GM19193 (cell line): ENCODE results near the gene WDR7.

Source experiments
- POLR2A ChIP-seq: IDR thresholded peaks from 4 replicates; pipeline ENCODE4 v1.6.1; 2011; ENCODE audit not compliant: insufficient read depth, insufficient read length; ENCODE audit errors: extremely low read depth

WDR7 gene

GRCh38 chr18:56678836-56679565 is 27.8 kb downstream of the WDR7 start:
- no peak for TF ChIP-seq POLR2A

GRCh38 chr18:56684277-56684676 is 33.1 kb downstream of the WDR7 start:
- TF ChIP-seq POLR2A: no peak

GRCh38 chr18:56691530-56691929 is 40.4 kb downstream of the WDR7 start:
- TF ChIP-seq POLR2A: no peak

GRCh38 chr18:56696966-56697365 is 45.8 kb downstream of the WDR7 start:
- no peak for TF ChIP-seq POLR2A

- TF ChIP-seq POLR2A: no peak
Measured at GRCh38 chr18:56702946-56703345, 51.8 kb downstream of the WDR7 start.

GRCh38 chr18:56709463-56709862 is 58.3 kb downstream of the WDR7 start:
- TF ChIP-seq POLR2A: no peak

- no peak for TF ChIP-seq POLR2A
Measured at GRCh38 chr18:56711708-56712445, 60.7 kb downstream of the WDR7 start.

- TF ChIP-seq POLR2A: no peak
Measured at GRCh38 chr18:56712761-56713160, 61.6 kb downstream of the WDR7 start.

- no peak for TF ChIP-seq POLR2A
Measured at GRCh38 chr18:56715121-56715520, 64.0 kb downstream of the WDR7 start.

GRCh38 chr18:56716692-56717146 is 65.6 kb downstream of the WDR7 start:
- no peak for TF ChIP-seq POLR2A

GRCh38 chr18:56721031-56721430 is 69.9 kb downstream of the WDR7 start:
- TF ChIP-seq POLR2A: no peak

GRCh38 chr18:56721491-56721890 is 70.3 kb downstream of the WDR7 start:
- TF ChIP-seq POLR2A: no peak

- no peak for TF ChIP-seq POLR2A
Measured at GRCh38 chr18:56722518-56722917, 71.4 kb downstream of the WDR7 start.

- TF ChIP-seq POLR2A: no peak
Measured at GRCh38 chr18:56723068-56723467, 71.9 kb downstream of the WDR7 start.

GRCh38 chr18:56723706-56724105 is 72.5 kb downstream of the WDR7 start:
- TF ChIP-seq POLR2A: no peak

GRCh38 chr18:56726906-56727305 is 75.7 kb downstream of the WDR7 start:
- no peak for TF ChIP-seq POLR2A
